SK-N-SH (cell line): ENCODE data around the gene PXYLP1. TPM values are rescaled to one million over a fixed set of nuclear protein-coding genes. Genes with fewer than 3 reads are reported as not detected.
A peak's percentile ranks its signal among the peaks of the same experiment; 100 is the strongest.

Experiments
- CTCF ChIA-PET: fragments of 300-600, 350-600 bp; formaldehyde crosslinking; extraction: SDS; loops from one replicate; lab custom pipeline; 2021; lab: Yijun Ruan, JAX
- POLR2A ChIA-PET: fragments of 350-600 bp; sonication (Branson Sonifier 250); formaldehyde crosslinking; extraction: SDS; loops from one replicate; lab custom pipeline; 2020; ENCODE audit warnings: antibody characterized with exemption, inconsistent platforms; lab: Yijun Ruan, JAX
- DNase-seq: peaks from one replicate; pipeline ENCODE4 v3.0.0; 2012
- H2AFZ ChIP-seq: fragments of 200-600 bp; sonication (generic); 2 replicates; pipeline ENCODE4 v1.8.1; 2016; ENCODE audit warnings: antibody characterized with exemption, mild to moderate bottlenecking, low read depth
- H3F3A ChIP-seq: fragments of 200-600 bp; sonication (generic); replicated peaks from 2 replicates; pipeline ENCODE3; 2016; ENCODE audit warnings: antibody characterized with exemption, mild to moderate bottlenecking; ENCODE audit not compliant: insufficient read depth
- H3K27ac ChIP-seq, 2 experiments: fragments of 200-500 bp in 1 of 2; fragments of 200-600 bp in 1 of 2; sonication (Bioruptor generic) in 1 of 2; sonication (generic), shearing (Covaris generic) in 1 of 2; 2 replicates each; pipeline versions ENCODE4 v1.5.1 to v1.6.1; 2014 to 2016; ENCODE audit warnings: low read depth in 2 of 2, inconsistent platforms in 1 of 2, low read length in 1 of 2, mild to moderate bottlenecking in 1 of 2, mixed read lengths in 1 of 2
- H3K27me3 ChIP-seq: fragments of 200-600 bp; sonication (generic), shearing (Covaris generic); 2 replicates; pipeline ENCODE4 v1.6.1; 2016; ENCODE audit warnings: mixed run types; ENCODE audit not compliant: insufficient read depth
- H3K36me3 ChIP-seq, 2 experiments: fragments of 200-500 bp in 1 of 2; fragments of 200-600 bp in 1 of 2; sonication (Bioruptor generic) in 1 of 2; sonication (generic) in 1 of 2; replicated peaks in 1 of 2; 2 replicates each; pipeline versions ENCODE3 to v1.5.1; 2014 to 2016; ENCODE audit warnings: low read length in 1 of 2, mild to moderate bottlenecking in 1 of 2; ENCODE audit not compliant: insufficient read depth in 2 of 2, control insufficient read depth in 1 of 2
- H3K4me1 ChIP-seq, 2 experiments: fragments of 200-500 bp in 1 of 2; fragments of 200-600 bp in 1 of 2; sonication (Bioruptor generic) in 1 of 2; sonication (generic), shearing (Covaris generic) in 1 of 2; 2 replicates each; pipeline versions ENCODE4 v1.5.1 to v1.6.1; 2014 to 2016; ENCODE audit warnings: low read depth in 1 of 2, low read length in 1 of 2, mixed run types in 1 of 2; ENCODE audit not compliant: insufficient read depth in 2 of 2, control insufficient read depth in 1 of 2
- H3K4me2 ChIP-seq: fragments of 200-600 bp; sonication (generic), shearing (Covaris generic); 2 replicates; pipeline ENCODE4 v1.6.1; 2017; ENCODE audit warnings: mixed run types
- H3K4me3 ChIP-seq, 2 experiments: fragments of 200-500 bp in 1 of 2; fragments of 200-600 bp in 1 of 2; sonication (Bioruptor generic) in 1 of 2; sonication (generic), shearing (Covaris generic) in 1 of 2; 2 replicates each; pipeline versions ENCODE4 v1.5.1 to v1.8.1; 2014 to 2016; ENCODE audit warnings: low read depth in 2 of 2, inconsistent platforms in 1 of 2, low read length in 1 of 2, mild to moderate bottlenecking in 1 of 2, mixed read lengths in 1 of 2, moderate library complexity in 1 of 2
- H3K79me2 ChIP-seq: fragments of 200-600 bp; sonication (generic); 2 replicates; pipeline ENCODE4 v1.8.1; 2017; ENCODE audit warnings: mild to moderate bottlenecking; ENCODE audit not compliant: insufficient read depth
- H3K9ac ChIP-seq: fragments of 200-600 bp; sonication (generic); 2 replicates; pipeline ENCODE4 v1.6.1; 2017; ENCODE audit warnings: mixed run types
- H3K9me2 ChIP-seq: fragments of 200-600 bp; sonication (generic); 2 replicates; pipeline ENCODE4 v1.6.1; 2017; ENCODE audit warnings: mixed run types
- H3K9me3 ChIP-seq: fragments of 200-600 bp; sonication (generic); 2 replicates; pipeline ENCODE4 v1.6.1; 2017; ENCODE audit warnings: mixed run types, mild to moderate bottlenecking, moderate library complexity
- H4K20me1 ChIP-seq: fragments of 200-600 bp; sonication (generic); 2 replicates; pipeline ENCODE4 v1.6.1; 2017; ENCODE audit warnings: mild to moderate bottlenecking, mixed run types; ENCODE audit not compliant: insufficient read depth
- CHD2 ChIP-seq: fragments of 150-350 bp; IDR thresholded peaks from 2 replicates; pipeline ENCODE4 v1.6.1; 2018; ENCODE audit warnings: low read length; ENCODE audit not compliant: partially characterized antibody
- CTCF ChIP-seq: fragments of 200-600 bp; sonication (generic); IDR thresholded peaks from 2 replicates; pipeline ENCODE4 v1.6.1; 2017; ENCODE audit warnings: antibody characterized with exemption, mild to moderate bottlenecking, moderate library complexity
- EZH2phosphoT487 ChIP-seq: fragments of 200-600 bp; sonication (generic); IDR thresholded peaks from 2 replicates; pipeline ENCODE4 v1.6.1; 2017; ENCODE audit warnings: low read depth, mixed run types, mild to moderate bottlenecking, antibody characterized with exemption, moderate library complexity, borderline replicate concordance
- FOXJ3 ChIP-seq: sonication (generic); formaldehyde crosslinking; IDR thresholded peaks from 2 replicates; pipeline ENCODE4 v1.5.1; 2020; ENCODE audit warnings: mild to moderate bottlenecking, missing genetic modification reagents
- JUND ChIP-seq: IDR thresholded peaks from 2 replicates; pipeline ENCODE4 v1.4.0; 2012
- MEF2A ChIP-seq: IDR thresholded peaks from 2 replicates; pipeline ENCODE4 v1.4.0; 2012; ENCODE audit warnings: low read depth, borderline replicate concordance
- POLR2AphosphoS5 ChIP-seq: IDR thresholded peaks from 2 replicates; pipeline ENCODE4 v1.6.1; 2012; ENCODE audit warnings: low read depth, low read length
- RAD21 ChIP-seq: IDR thresholded peaks from 2 replicates; pipeline ENCODE4 v1.6.1; 2012; ENCODE audit warnings: mild to moderate bottlenecking, low read length
- SIN3A ChIP-seq: IDR thresholded peaks from 2 replicates; pipeline ENCODE4 v1.6.1; 2012; ENCODE audit warnings: low read depth, mild to moderate bottlenecking, low read length, moderate library complexity, borderline replicate concordance
- TCF12 ChIP-seq: IDR thresholded peaks from 2 replicates; pipeline ENCODE4 v1.4.0; 2012
- USF1 ChIP-seq: IDR thresholded peaks from 2 replicates; pipeline ENCODE4 v1.4.0; 2012; ENCODE audit warnings: low read depth, borderline replicate concordance
- WGBS: methylation state at CpG from one replicate; pipeline ENCODE4 v1.1.6; 2017; ENCODE audit warnings: low lambda C conversion rate; 5-methylcytosine and 5-hydroxymethylcytosine counted together
- polyA plus RNA-seq, 3 experiments: library from polyadenylated mRNA; depleted of rRNA; stranded (reverse); fragments of >200 nt; gene quantifications; 2 replicates each; pipeline ENCODE4 v1.2.3, GENCODE V29; 2012

Gene PXYLP1
- polyA plus RNA-seq, 1 of the 3 experiments (the other 2 are of a cell fraction), result 8.6 TPM

- TF ChIP-seq FOXJ3 (CRISPR knock-in tag), result peak; percentile 83
- peak; percentile 97 for TF ChIP-seq CHD2
- TF ChIP-seq CTCF, result no peak
- TF ChIP-seq USF1, result no peak
- no peak for TF ChIP-seq MEF2A
- TF ChIP-seq POLR2AphosphoS5, result peak; percentile 27; the same call in 1 of the 2 replicates
- TF ChIP-seq, all 33 proteins: peak for 10
Observed at GRCh38 chr3:141227752-141228151, 3.9 kb upstream of the PXYLP1 start (continued).

DNA sequence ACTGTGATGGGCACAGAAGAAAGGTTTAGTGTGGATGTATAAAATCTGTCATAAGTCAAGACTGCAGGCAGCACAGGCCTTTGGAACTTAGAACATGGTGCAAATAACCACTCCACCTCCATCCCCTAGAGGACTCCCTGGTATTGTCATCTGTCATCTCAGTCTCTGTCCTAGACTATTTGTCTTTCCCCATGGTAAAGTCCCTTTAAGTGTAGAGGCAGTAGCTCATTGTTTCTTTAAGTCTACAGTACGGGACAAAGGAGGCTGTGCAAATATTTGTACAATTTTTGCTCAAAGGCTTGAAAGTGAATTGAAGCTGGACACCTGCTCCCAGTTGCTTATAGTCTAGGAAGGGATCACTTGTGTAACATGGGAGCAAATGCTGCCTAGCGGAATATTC, 3.2 kb upstream of the PXYLP1 start:
- Histone ChIP-seq H3K4me1 (peaks cover 5 to 46% of the 10 kb centered on the region in 2 experiments; a peak in 3 of 4 replicates), H2AFZ (no peak overlapping the region), H3F3A (no peaks in the 10 kb centered on the region), H3K9me2 (no peaks in the 10 kb centered on the region), H3K27me3 (no peaks in the 10 kb centered on the region), H3K79me2 (no peaks in the 10 kb centered on the region), H3K4me3 (no peak overlapping the region), H3K27ac (peak overlapping the region in 1 of 2 experiments; percentile 88; a peak in 2 of 4 replicates), H3K4me2 (no peak overlapping the region), H3K36me3 (no peaks in the 10 kb centered on the region), H4K20me1 (no peaks in the 10 kb centered on the region), H3K9me3 (no peaks in the 10 kb centered on the region), H3K9ac (no peak overlapping the region)
- no peak for TF ChIP-seq EZH2phosphoT487
- TF ChIP-seq RAD21, result peak; percentile 12; the same call in 1 of the 2 replicates
- no peak for DNase-seq
- CTCF ChIA-PET, result interaction anchor here (0.6 to 2.0 kb wide), 10 partner anchors 18 to 311 kb away, joined by 3 to 8 read pairs (median 5); no protein-coding TSS in a partner anchor
- WGBS, result 64% methylated on average over 2 of the region's 2 CpGs
- POLR2A ChIA-PET, result interaction anchor here (0.6 kb wide), 1 partner anchor 228 kb away, joined by 3 read pairs; no protein-coding TSS in a partner anchor

DNA sequence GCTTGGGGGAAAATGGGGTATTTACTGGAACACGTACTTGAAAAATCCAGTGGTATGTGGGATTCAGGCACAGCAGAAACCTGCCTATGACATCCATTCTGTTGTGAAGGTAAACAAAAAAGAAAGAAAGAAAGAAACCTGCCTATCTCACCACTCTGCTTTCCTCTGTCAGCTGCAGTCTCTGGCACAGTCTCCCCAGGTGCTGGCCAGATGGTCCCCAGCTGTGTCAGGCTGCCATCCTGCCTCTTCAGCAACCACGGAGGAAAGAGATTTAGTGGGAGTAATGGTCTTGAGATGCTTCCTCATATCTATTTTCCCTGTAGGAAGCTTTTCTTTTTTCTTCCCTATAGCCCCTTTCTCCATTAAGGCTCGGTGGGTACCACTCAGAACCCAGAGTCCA, 2.5 kb upstream of the PXYLP1 start:
- Histone ChIP-seq H2AFZ (no peak overlapping the region), H3K9me2 (no peaks in the 10 kb centered on the region), H3K4me1 (peaks cover 5 to 51% of the 10 kb centered on the region in 2 experiments; a peak in 3 of 4 replicates), H3K36me3 (no peaks in the 10 kb centered on the region), H4K20me1 (no peaks in the 10 kb centered on the region), H3K9me3 (no peaks in the 10 kb centered on the region), H3K27ac (peak overlapping the region in 1 of 2 experiments; percentile 88; a peak in 2 of 4 replicates), H3K9ac (no peak overlapping the region), H3K4me2 (no peak overlapping the region), H3K4me3 (no peak overlapping the region), H3F3A (no peaks in the 10 kb centered on the region), H3K79me2 (no peaks in the 10 kb centered on the region), H3K27me3 (no peaks in the 10 kb centered on the region)
- peak; percentile 53 for TF ChIP-seq TCF12
- no peak for TF ChIP-seq EZH2phosphoT487
- no peak for TF ChIP-seq SIN3A
- no peak for TF ChIP-seq JUND
- POLR2A ChIA-PET, result no interaction called here
- 53% methylated on average over 3 of the region's 3 CpGs for WGBS
- CTCF ChIA-PET, result interaction anchor here (0.7 to 2.0 kb wide), 5 partner anchors 45 to 332 kb away, joined by 3 to 6 read pairs (median 5); no protein-coding TSS in a partner anchor
- peak; percentile 41 for DNase-seq
